Breast epithelium (tissue), 3 donors: Measurements from ENCODE around the gene EPHA8.

Experiments used
- CTCF ChIP-seq, 3 donors: fragments of 450-650 bp; IDR thresholded peaks; one replicate each; pipeline ENCODE4 v1.5.1; 2016 to 2017; ENCODE audit warnings: antibody characterized with exemption in 3 of 3, mild to moderate bottlenecking in 3 of 3, moderate library complexity in 3 of 3
- POLR2A ChIP-seq: fragments of 450-650 bp; IDR thresholded peaks from one replicate; pipeline ENCODE4 v1.6.1; 2016; ENCODE audit warnings: antibody characterized with exemption, mild to moderate bottlenecking, moderate library complexity

GRCh38 chr1:22544606-22545005 is 18.7 kb upstream of the EPHA8 start:
- TF ChIP-seq CTCF (IDR thresholded peaks at IDR 0.05) (no peak), POLR2A (no peak)
